ENCODE data around the gene SMTNL1.

DNA sequence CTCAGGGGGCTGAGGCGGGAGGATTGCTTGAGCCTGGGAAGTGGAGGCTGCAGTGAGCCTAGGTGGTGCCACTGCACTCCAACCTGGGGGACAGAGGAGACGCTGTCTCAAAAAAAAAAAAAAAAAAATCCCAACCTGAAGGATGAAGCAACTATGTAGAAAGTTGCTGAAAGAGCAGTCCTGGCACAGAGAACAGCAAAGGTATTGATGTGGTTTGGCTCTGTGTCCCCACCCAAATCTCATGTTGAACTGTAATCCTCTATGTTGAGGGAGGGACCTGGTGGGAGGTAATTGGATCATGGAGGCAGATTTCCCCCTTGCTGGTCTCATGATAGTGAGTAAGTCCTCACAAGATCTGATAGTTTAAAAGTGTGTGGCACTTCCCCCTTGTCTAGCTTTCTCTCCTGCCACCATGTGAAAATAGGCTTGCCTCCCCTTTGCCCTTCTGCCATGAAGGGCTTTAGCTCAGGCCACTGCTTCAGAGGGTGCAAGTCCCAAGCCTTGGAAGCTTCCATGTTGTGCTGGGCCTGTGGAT, 49.4 kb downstream of the SMTNL1 start:
- no peak for TF ChIP-seq POLR2A (IDR thresholded peaks at IDR 0.05; ENCODE audit: low read length)
- no peak for TF ChIP-seq GATA1 (IDR thresholded peaks at IDR 0.05; ENCODE audit: low read depth, low read length)

Measured in erythroblast (primary cell).